GM23248 (cell line): ENCODE measurements around the gene TLL2. TPM values are rescaled to one million over a fixed set of nuclear protein-coding genes. Genes with fewer than 3 reads are reported as not detected.

Source experiments
- DNase-seq: peaks from one replicate; pipeline ENCODE4 v3.0.0-alpha.2; 2015
- H2AFZ ChIP-seq: fragments of 200-600 bp; sonication (generic); 2 replicates; pipeline ENCODE4 v1.6.1; 2016; ENCODE audit warnings: antibody characterized with exemption
- H3F3A ChIP-seq: fragments of 200-600 bp; sonication (generic); 2 replicates; pipeline ENCODE4 v1.6.1; 2016; ENCODE audit warnings: mild to moderate bottlenecking, antibody characterized with exemption, mixed run types; ENCODE audit not compliant: insufficient read depth
- H3K27ac ChIP-seq: fragments of 200-600 bp; sonication (generic); 2 replicates; pipeline ENCODE4 v1.5.1; 2016; ENCODE audit warnings: mild to moderate bottlenecking
- H3K27me3 ChIP-seq: fragments of 200-600 bp; sonication (generic); replicated peaks from 2 replicates; pipeline ENCODE4 v1.6.1; 2016; ENCODE audit warnings: mild to moderate bottlenecking; ENCODE audit not compliant: insufficient read depth
- H3K36me3 ChIP-seq: fragments of 200-600 bp; sonication (generic); 2 replicates; pipeline ENCODE4 v1.6.1; 2016; ENCODE audit warnings: low read depth, mild to moderate bottlenecking
- H3K4me1 ChIP-seq: fragments of 200-600 bp; sonication (generic); 2 replicates; pipeline ENCODE4 v1.6.1; 2016; ENCODE audit warnings: mild to moderate bottlenecking; ENCODE audit not compliant: insufficient read depth
- H3K4me2 ChIP-seq: fragments of 200-600 bp; sonication (generic); one replicate; pipeline ENCODE4 v1.6.1; 2016; ENCODE audit warnings: mild to moderate bottlenecking; ENCODE audit not compliant: unreplicated experiment
- H3K4me3 ChIP-seq: fragments of 200-600 bp; sonication (generic); 2 replicates; pipeline ENCODE4 v1.5.1; 2016; ENCODE audit warnings: mild to moderate bottlenecking
- H3K79me2 ChIP-seq: fragments of 200-600 bp; sonication (generic); 2 replicates; pipeline ENCODE4 v1.6.1; 2016; ENCODE audit warnings: mild to moderate bottlenecking; ENCODE audit not compliant: insufficient read depth
- H3K9ac ChIP-seq: fragments of 200-600 bp; sonication (generic); 2 replicates; pipeline ENCODE4 v1.6.1; 2016; ENCODE audit warnings: mild to moderate bottlenecking
- H3K9me2 ChIP-seq: fragments of 200-600 bp; sonication (generic); 2 replicates; pipeline ENCODE4 v1.6.1; 2016; ENCODE audit warnings: mixed run types, mild to moderate bottlenecking, moderate library complexity; ENCODE audit not compliant: insufficient read depth
- H3K9me3 ChIP-seq: fragments of 200-600 bp; sonication (generic); one replicate; pipeline ENCODE4 v1.6.1; 2017; ENCODE audit warnings: low read depth
- H4K20me1 ChIP-seq: fragments of 200-600 bp; sonication (generic); 2 replicates; pipeline ENCODE4 v1.6.0; 2016; ENCODE audit not compliant: insufficient read depth
- EZH2 ChIP-seq: fragments of 200-600 bp; sonication (generic); IDR thresholded peaks from 2 replicates; pipeline ENCODE4 v1.6.1; 2018; ENCODE audit warnings: antibody characterized with exemption, mild to moderate bottlenecking; ENCODE audit not compliant: insufficient read depth, poor library complexity, severe bottlenecking
- EZH2phosphoT487 ChIP-seq: fragments of 200-600 bp; sonication (generic); IDR thresholded peaks from 2 replicates; pipeline ENCODE4 v1.6.1; 2018; ENCODE audit warnings: antibody characterized with exemption, moderate library complexity, mild to moderate bottlenecking, low read depth; ENCODE audit not compliant: insufficient read depth
- WGBS, 2 experiments: methylation state at CpG; one replicate each; pipeline ENCODE4 v1.1.6; 2015 to 2017; ENCODE audit warnings: low lambda C conversion rate in 2 of 2, low coverage in 1 of 2; ENCODE audit errors: missing lambda C conversion rate in 2 of 2; 5-methylcytosine and 5-hydroxymethylcytosine counted together
- in situ Hi-C: fragments of 300-500 bp; cut with MboI; formaldehyde crosslinking; loops from 2 replicates; pipeline ENCODE4 v1.15.0; 2020
- polyA plus RNA-seq: library from polyadenylated mRNA; unstranded; fragments of >200 nt; fragmentation: Nextera tagmentation; extraction: Ambion mirVana; gene quantifications from 2 replicates; pipeline ENCODE4 v1.2.1, GENCODE V29; 2016
- total RNA-seq: library from RNA; depleted of rRNA; stranded (reverse); fragments of >200 nt; shearing (Covaris generic); gene quantifications from 2 replicates; pipeline ENCODE4 v1.2.3, GENCODE V29; 2014

Gene TLL2
- total and polyA plus RNA-seq, 2 experiments from 2014 or later, result 0.43 to 0.71 TPM

DNA sequence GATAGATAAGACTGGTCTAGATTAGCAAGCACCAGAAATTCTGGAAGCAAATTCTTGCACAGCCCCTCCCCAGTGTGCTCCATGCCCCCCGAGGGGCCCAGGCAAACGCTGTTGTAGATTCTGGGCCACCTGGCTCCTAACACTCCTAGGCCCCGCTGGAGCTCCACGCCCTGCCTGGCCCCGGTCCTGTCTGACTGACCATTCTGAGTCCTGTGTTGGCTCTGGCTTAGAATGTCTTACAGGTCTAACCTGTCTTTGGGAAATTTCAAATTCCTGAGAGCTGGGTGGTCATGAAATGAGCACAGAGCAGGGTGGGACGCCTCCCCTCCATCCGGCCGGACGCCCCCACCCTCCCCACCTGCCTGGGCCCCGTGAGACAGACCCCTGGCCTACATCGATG is 142.4 kb downstream of the TLL2 start:
- H3K79me2 ChIP-seq, result no peaks in the 10 kb centered on the region
- H3K36me3 ChIP-seq, result no peaks in the 10 kb centered on the region
- no peak overlapping the region for H3K4me2 ChIP-seq
- DNase-seq, result no peak
- no peak overlapping the region for H3K27ac ChIP-seq
- no peaks in the 10 kb centered on the region for H3K9me2 ChIP-seq
- H3K4me3 ChIP-seq, result no peak overlapping the region
- no peak for TF ChIP-seq EZH2phosphoT487
- TF ChIP-seq EZH2, result no peak
- no peaks in the 10 kb centered on the region for H3K9me3 ChIP-seq
- WGBS, 2 experiments, result 52 to 71% methylated on average over 11 of the region's 11 CpGs
- H3K27me3 ChIP-seq, result peaks cover 5% of the 10 kb centered on the region
- in situ Hi-C loops, result no loop called here
- no peaks in the 10 kb centered on the region for H3K4me1 ChIP-seq
- no peak overlapping the region for H3K9ac ChIP-seq
- no peak overlapping the region for H2AFZ ChIP-seq
- no peaks in the 10 kb centered on the region for H4K20me1 ChIP-seq
- H3F3A ChIP-seq, result no peaks in the 10 kb centered on the region

DNA sequence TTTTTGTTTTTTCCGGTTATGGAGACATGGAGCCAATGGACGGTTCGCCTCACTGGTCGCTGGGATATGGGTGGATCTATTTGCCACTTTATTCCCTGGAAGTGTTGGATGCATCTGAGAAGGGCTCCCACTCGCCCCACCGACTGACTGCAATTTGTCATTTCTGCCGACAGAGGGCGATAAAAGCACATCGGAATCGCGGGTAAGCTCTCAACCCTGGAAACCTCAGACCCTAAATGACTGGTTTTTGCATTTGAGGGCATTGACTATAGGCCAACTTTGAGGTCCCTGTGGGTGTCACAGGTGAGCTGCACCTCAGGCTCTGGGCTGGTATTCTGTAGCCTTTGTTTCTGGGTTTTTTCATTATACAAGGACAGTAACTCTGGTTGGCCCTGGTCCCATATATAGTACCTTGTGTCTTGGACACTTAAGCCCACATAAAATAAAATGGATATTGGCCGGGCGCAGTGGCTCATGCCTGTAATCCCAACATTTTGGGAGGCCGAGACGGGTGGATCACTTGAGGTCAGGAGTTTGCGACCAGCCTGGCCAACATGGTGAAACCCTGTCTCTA is 143.1 kb downstream of the TLL2 start:
- Histone ChIP-seq H3K9me3 (no peaks in the 10 kb centered on the region), H3F3A (no peaks in the 10 kb centered on the region), H2AFZ (no peak overlapping the region), H3K27me3 (peaks cover 5% of the 10 kb centered on the region), H3K9me2 (no peaks in the 10 kb centered on the region), H3K36me3 (no peaks in the 10 kb centered on the region), H3K4me2 (no peak overlapping the region), H3K4me3 (no peak overlapping the region), H3K4me1 (no peaks in the 10 kb centered on the region), H3K9ac (no peak overlapping the region), H3K27ac (no peak overlapping the region), H3K79me2 (no peaks in the 10 kb centered on the region), H4K20me1 (no peaks in the 10 kb centered on the region)
- in situ Hi-C loops, result no loop called here
- DNase-seq, result peak; percentile 55
- 24 to 25% methylated on average over 16 of the region's 16 CpGs for WGBS, 2 experiments
- no peak for TF ChIP-seq EZH2
- no peak for TF ChIP-seq EZH2phosphoT487

DNA sequence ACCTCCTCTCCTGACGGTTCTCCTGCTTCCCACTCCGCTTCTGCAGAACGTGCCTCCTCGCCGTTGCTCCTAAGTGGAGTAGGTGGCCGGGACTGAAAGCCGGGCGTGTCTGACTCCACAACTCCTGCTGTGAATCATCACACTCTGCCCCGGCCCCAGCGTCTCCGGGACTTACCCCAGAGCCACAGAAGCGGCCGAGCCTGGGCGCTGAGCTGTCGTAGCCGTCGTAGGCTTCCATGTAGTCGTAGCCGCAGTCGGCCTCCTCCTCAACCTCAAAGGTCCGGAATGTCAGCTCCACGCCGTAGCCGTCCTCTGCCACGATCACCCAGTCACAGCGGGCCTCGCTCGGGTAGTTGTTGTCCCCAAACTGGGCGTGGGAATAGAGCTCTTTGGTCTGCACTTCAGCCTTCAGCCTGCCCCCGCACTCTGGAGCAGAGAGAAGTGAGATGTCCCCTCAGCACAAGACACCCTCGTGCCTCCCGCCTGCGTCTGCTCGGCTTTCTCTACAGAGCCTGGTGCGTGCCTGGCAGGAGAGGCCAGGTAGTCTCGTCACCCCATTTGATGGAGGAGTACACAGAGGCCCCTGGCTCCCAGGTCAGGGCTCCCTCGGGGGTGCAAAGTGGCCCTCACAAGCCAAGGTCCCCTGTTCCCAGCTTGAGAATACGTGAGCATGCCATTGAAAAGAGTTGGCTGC is 143.7 kb downstream of the TLL2 start:
- Histone ChIP-seq H3K9me3 (no peaks in the 10 kb centered on the region), H3K36me3 (no peaks in the 10 kb centered on the region), H3K9me2 (no peaks in the 10 kb centered on the region), H3K4me1 (no peaks in the 10 kb centered on the region), H3K4me2 (no peak overlapping the region), H3K9ac (no peak overlapping the region), H3K4me3 (no peak overlapping the region), H3F3A (no peaks in the 10 kb centered on the region), H3K79me2 (no peaks in the 10 kb centered on the region), H3K27ac (no peak overlapping the region), H3K27me3 (peaks cover 6% of the 10 kb centered on the region), H2AFZ (no peak overlapping the region), H4K20me1 (no peaks in the 10 kb centered on the region)
- peak; percentile 8 for DNase-seq
- no peak for TF ChIP-seq EZH2
- no peak for TF ChIP-seq EZH2phosphoT487
- 72 to 76% methylated on average over 37 of the region's 38 CpGs for WGBS, 2 experiments
- in situ Hi-C loops, result no loop called here

DNA sequence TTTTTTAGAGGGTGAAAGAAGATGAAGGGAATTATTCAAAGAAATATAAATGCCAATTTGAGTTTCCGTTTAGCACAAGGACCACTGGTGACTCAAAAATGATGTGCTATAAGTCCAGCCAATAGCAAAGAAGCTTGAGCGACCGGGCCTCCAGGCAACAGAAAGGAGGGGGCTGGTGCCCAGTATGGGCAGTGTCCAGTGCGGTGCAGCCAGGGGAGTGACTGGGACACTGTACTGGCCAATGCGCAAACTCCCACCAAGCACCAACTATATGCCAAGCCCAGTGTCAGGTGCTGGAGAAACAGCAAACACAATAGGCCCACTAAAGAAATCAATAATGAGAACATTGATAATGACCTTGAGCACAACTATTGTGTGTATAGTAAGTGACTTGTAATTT is 144.8 kb downstream of the TLL2 start:
- Histone ChIP-seq H3K9ac (no peak overlapping the region), H3K36me3 (no peaks in the 10 kb centered on the region), H3K9me2 (no peaks in the 10 kb centered on the region), H3K4me3 (no peak overlapping the region), H3F3A (no peaks in the 10 kb centered on the region), H3K27me3 (peaks cover 10% of the 10 kb centered on the region), H2AFZ (no peak overlapping the region), H3K27ac (no peak overlapping the region), H3K9me3 (no peaks in the 10 kb centered on the region), H3K4me2 (no peak overlapping the region), H3K4me1 (no peaks in the 10 kb centered on the region), H4K20me1 (no peaks in the 10 kb centered on the region), H3K79me2 (no peaks in the 10 kb centered on the region)
- TF ChIP-seq EZH2, result no peak
- in situ Hi-C loops, result no loop called here
- 65 to 73% methylated on average over 5 of the region's 5 CpGs for WGBS, 2 experiments
- no peak for DNase-seq

DNA sequence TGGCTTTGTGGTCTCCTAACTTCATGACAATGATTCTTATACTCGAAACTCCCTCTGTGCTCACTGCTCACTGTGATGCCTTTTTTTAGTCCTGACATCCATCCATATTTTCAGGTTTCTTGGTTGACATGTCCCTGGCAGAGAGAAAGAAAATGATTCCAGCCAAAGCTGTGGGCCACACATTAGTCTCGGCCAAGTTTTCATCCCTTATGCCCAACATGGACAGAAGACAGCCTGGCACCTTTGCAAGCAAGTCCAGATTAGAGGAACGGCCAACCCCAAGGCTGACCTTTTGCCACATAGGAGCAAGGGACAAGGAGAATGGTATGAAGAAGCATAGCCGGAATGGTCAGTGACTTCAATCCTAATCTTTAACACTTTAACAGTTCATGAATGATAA is 146.3 kb downstream of the TLL2 start:
- Histone ChIP-seq H3K4me3 (no peak overlapping the region), H3K9ac (no peak overlapping the region), H3K9me3 (no peaks in the 10 kb centered on the region), H3K9me2 (no peaks in the 10 kb centered on the region), H3K79me2 (no peaks in the 10 kb centered on the region), H3K27me3 (peaks cover 10% of the 10 kb centered on the region), H2AFZ (no peak overlapping the region), H4K20me1 (no peaks in the 10 kb centered on the region), H3K4me2 (no peak overlapping the region), H3F3A (no peaks in the 10 kb centered on the region), H3K4me1 (no peaks in the 10 kb centered on the region), H3K27ac (no peak overlapping the region), H3K36me3 (no peaks in the 10 kb centered on the region)
- in situ Hi-C loops, result no loop called here
- TF ChIP-seq EZH2phosphoT487 (no peak), EZH2 (no peak)
- 16 to 22% methylated on average over 4 of the region's 4 CpGs for WGBS, 2 experiments
- no peak for DNase-seq
